ENCODE data around the gene SCART1. TPM values are rescaled to one million over a fixed set of nuclear protein-coding genes. Genes with fewer than 3 reads are reported as not detected.

Gene SCART1
- total RNA-seq, 2 donors from 2014 or later: 2.2 to 10.1 TPM

GRCh38 chr10:133446979-133447378, 6.8 kb upstream of the SCART1 start:
- Histone ChIP-seq H3K36me3 (no peaks in the 10 kb centered on the region), H3K9me3 (no peaks in the 10 kb centered on the region), H3K4me1 (replicated peaks) (no peaks in the 10 kb centered on the region), H3K27ac (no peak overlapping the region), H3K27me3 (replicated peaks; ENCODE audit: insufficient read depth) (no peaks in the 10 kb centered on the region), H3K4me3 (no peak overlapping the region)
- no peak for DNase-seq (ENCODE audit: low spot score)
- 87% methylated on average over 11 of the region's 11 CpGs for WGBS
- TF ChIP-seq POLR2AphosphoS5 (IDR thresholded peaks at IDR 0.05): no peak
- no peak for TF ChIP-seq CTCF (IDR thresholded peaks at IDR 0.05)
- no peak for TF ChIP-seq POLR2A (IDR thresholded peaks at IDR 0.05)
- intact Hi-C loops (cut with DNase I): no loop called here

GRCh38 chr10:133448120-133448519, 5.6 kb upstream of the SCART1 start:
- Histone ChIP-seq H3K36me3 (no peaks in the 10 kb centered on the region), H3K4me1 (replicated peaks) (no peaks in the 10 kb centered on the region), H3K4me3 (no peak overlapping the region), H3K27me3 (replicated peaks; ENCODE audit: insufficient read depth) (no peaks in the 10 kb centered on the region), H3K9me3 (no peaks in the 10 kb centered on the region), H3K27ac (no peak overlapping the region)
- DNase-seq (ENCODE audit: low spot score): no peak
- intact Hi-C loops (cut with DNase I): no loop called here
- TF ChIP-seq POLR2A (IDR thresholded peaks at IDR 0.05) (no peak), CTCF (IDR thresholded peaks at IDR 0.05) (no peak), POLR2AphosphoS5 (IDR thresholded peaks at IDR 0.05) (no peak)

- Histone ChIP-seq H3K27me3 (replicated peaks; ENCODE audit: insufficient read depth) (no peaks in the 10 kb centered on the region), H3K4me1 (replicated peaks) (no peaks in the 10 kb centered on the region), H3K36me3 (no peaks in the 10 kb centered on the region), H3K9me3 (no peaks in the 10 kb centered on the region), H3K4me3 (no peak overlapping the region), H3K27ac (no peak overlapping the region)
- intact Hi-C loops (cut with DNase I): no loop called here
- no peak for TF ChIP-seq CTCF (IDR thresholded peaks at IDR 0.05)
- TF ChIP-seq POLR2A (IDR thresholded peaks at IDR 0.05): no peak
- TF ChIP-seq POLR2AphosphoS5 (IDR thresholded peaks at IDR 0.05): no peak
- DNase-seq (ENCODE audit: low spot score): no peak
- WGBS: 51% methylated on average over 4 of the region's 4 CpGs
Observed at GRCh38 chr10:133451346-133451745, 2.4 kb upstream of the SCART1 start.

GRCh38 chr10:133452453-133452852, 1.3 kb upstream of the SCART1 start:
- H3K4me3 ChIP-seq: no peak overlapping the region
- no peak overlapping the region for H3K27ac ChIP-seq
- no peaks in the 10 kb centered on the region for H3K36me3 ChIP-seq
- no peaks in the 10 kb centered on the region for H3K4me1 ChIP-seq (replicated peaks)
- TF ChIP-seq POLR2A (IDR thresholded peaks at IDR 0.05) (no peak), CTCF (IDR thresholded peaks at IDR 0.05) (no peak), POLR2AphosphoS5 (IDR thresholded peaks at IDR 0.05) (no peak)
- WGBS: 84% methylated on average over 4 of the region's 4 CpGs
- no peaks in the 10 kb centered on the region for H3K27me3 ChIP-seq (replicated peaks; ENCODE audit: insufficient read depth)
- no peaks in the 10 kb centered on the region for H3K9me3 ChIP-seq
- DNase-seq (ENCODE audit: low spot score): no peak
- intact Hi-C loops (cut with DNase I): no loop called here

- Histone ChIP-seq H3K36me3 (no peaks in the 10 kb centered on the region), H3K4me3 (no peak overlapping the region), H3K27me3 (replicated peaks; ENCODE audit: insufficient read depth) (no peaks in the 10 kb centered on the region), H3K27ac (no peak overlapping the region), H3K4me1 (replicated peaks) (no peaks in the 10 kb centered on the region), H3K9me3 (no peaks in the 10 kb centered on the region)
- WGBS: 85% methylated on average over 10 of the region's 10 CpGs
- DNase-seq (ENCODE audit: low spot score): no peak
- TF ChIP-seq POLR2AphosphoS5 (IDR thresholded peaks at IDR 0.05): no peak
- TF ChIP-seq CTCF (IDR thresholded peaks at IDR 0.05): no peak
- no peak for TF ChIP-seq POLR2A (IDR thresholded peaks at IDR 0.05)
- intact Hi-C loops (cut with DNase I): no loop called here
Observed at GRCh38 chr10:133454204-133454893, 604 bp downstream of the SCART1 start.

Measured in prostate gland (tissue), 2 donors.